ENCODE measurements around the gene PLTP.
"Not testable (repeated sequence)": the region's sequence is repeated elsewhere in the genome, so short reads cannot be mapped to it uniquely, and the experiment has no call there.

The PLTP gene

GRCh38 chr20:45913116-45913515 lies 1.2 kb upstream of the PLTP start:
- no peak for DNase-seq (ENCODE audit: insufficient read length)
- FAIRE-seq: no peak

GRCh38 chr20:45912344-45912682 lies 358 bp upstream of the PLTP start:
- FAIRE-seq (no peak), DNase-seq (ENCODE audit: insufficient read length) (no peak)
- no peak for TF ChIP-seq POLR2AphosphoS5 (IDR thresholded peaks at IDR 0.05; ENCODE audit: low read depth, low read length)
- no peak for TF ChIP-seq POLR2A (IDR thresholded peaks at IDR 0.05; ENCODE audit: low read depth, low read length)
- no peak for TF ChIP-seq TAF1 (IDR thresholded peaks at IDR 0.05; ENCODE audit: borderline replicate concordance, low read depth, low read length)

More at GRCh38 chr20:45913116-45913515, 1.2 kb upstream of the PLTP start:
- TF ChIP-seq TAF1 (IDR thresholded peaks at IDR 0.05; ENCODE audit: borderline replicate concordance, low read depth, low read length) (no peak), POLR2AphosphoS5 (IDR thresholded peaks at IDR 0.05; ENCODE audit: low read depth, low read length) (no peak), POLR2A (IDR thresholded peaks at IDR 0.05; ENCODE audit: low read depth, low read length) (no peak)

- FAIRE-seq (peak; percentile 89), DNase-seq (ENCODE audit: insufficient read length) (peak; percentile 95)
- peak; percentile 55; the same call in 1 of the 2 replicates for TF ChIP-seq POLR2A (IDR thresholded peaks at IDR 0.05; ENCODE audit: low read depth, low read length)
- peak; percentile 73; the same call in 1 of the 2 replicates for TF ChIP-seq TAF1 (IDR thresholded peaks at IDR 0.05; ENCODE audit: borderline replicate concordance, low read depth, low read length)
- TF ChIP-seq POLR2AphosphoS5 (IDR thresholded peaks at IDR 0.05; ENCODE audit: low read depth, low read length): peak; percentile 61
These were observed 1.1 kb downstream of the PLTP start for GRCh38 chr20:45910670-45911485.

- FAIRE-seq (no peak), DNase-seq (ENCODE audit: insufficient read length) (no peak)
- TF ChIP-seq TAF1 (IDR thresholded peaks at IDR 0.05; ENCODE audit: borderline replicate concordance, low read depth, low read length) (no peak), POLR2AphosphoS5 (IDR thresholded peaks at IDR 0.05; ENCODE audit: low read depth, low read length) (no peak), POLR2A (IDR thresholded peaks at IDR 0.05; ENCODE audit: low read depth, low read length) (no peak)
These were observed 1.9 kb downstream of the PLTP start for GRCh38 chr20:45909817-45910669.

- no peak for TF ChIP-seq POLR2A (IDR thresholded peaks at IDR 0.05; ENCODE audit: low read depth, low read length)
- no peak for TF ChIP-seq POLR2AphosphoS5 (IDR thresholded peaks at IDR 0.05; ENCODE audit: low read depth, low read length)
- TF ChIP-seq TAF1 (IDR thresholded peaks at IDR 0.05; ENCODE audit: borderline replicate concordance, low read depth, low read length): no peak
- DNase-seq (ENCODE audit: insufficient read length) (no peak), FAIRE-seq (no peak)
These were observed 2.6 kb downstream of the PLTP start for GRCh38 chr20:45909336-45909808.

- no peak for FAIRE-seq
- no peak for DNase-seq (ENCODE audit: insufficient read length)
- TF ChIP-seq TAF1 (IDR thresholded peaks at IDR 0.05; ENCODE audit: borderline replicate concordance, low read depth, low read length) (no peak), POLR2A (IDR thresholded peaks at IDR 0.05; ENCODE audit: low read depth, low read length) (no peak), POLR2AphosphoS5 (IDR thresholded peaks at IDR 0.05; ENCODE audit: low read depth, low read length) (no peak)
These were observed 3.9 kb downstream of the PLTP start for GRCh38 chr20:45908084-45908483.

GRCh38 chr20:45907219-45907948 lies 4.6 kb downstream of the PLTP start:
- DNase-seq (ENCODE audit: insufficient read length) (no peak), FAIRE-seq (no peak)
- TF ChIP-seq POLR2AphosphoS5 (IDR thresholded peaks at IDR 0.05; ENCODE audit: low read depth, low read length) (no peak), POLR2A (IDR thresholded peaks at IDR 0.05; ENCODE audit: low read depth, low read length) (no peak), TAF1 (IDR thresholded peaks at IDR 0.05; ENCODE audit: borderline replicate concordance, low read depth, low read length) (no peak)

- TF ChIP-seq POLR2A (IDR thresholded peaks at IDR 0.05; ENCODE audit: low read depth, low read length) (no peak), POLR2AphosphoS5 (IDR thresholded peaks at IDR 0.05; ENCODE audit: low read depth, low read length) (no peak), TAF1 (IDR thresholded peaks at IDR 0.05; ENCODE audit: borderline replicate concordance, low read depth, low read length) (no peak)
- no peak for DNase-seq (ENCODE audit: insufficient read length)
- FAIRE-seq: no peak
These were observed 6.4 kb downstream of the PLTP start for GRCh38 chr20:45905505-45906079.

- no peak for TF ChIP-seq POLR2AphosphoS5 (IDR thresholded peaks at IDR 0.05; ENCODE audit: low read depth, low read length)
- TF ChIP-seq POLR2A (IDR thresholded peaks at IDR 0.05; ENCODE audit: low read depth, low read length): no peak
- no peak for TF ChIP-seq TAF1 (IDR thresholded peaks at IDR 0.05; ENCODE audit: borderline replicate concordance, low read depth, low read length)
- FAIRE-seq (no peak), DNase-seq (ENCODE audit: insufficient read length) (no peak)
These were observed 7.1 kb downstream of the PLTP start for GRCh38 chr20:45904583-45905504.

- DNase-seq (ENCODE audit: insufficient read length) (no peak), FAIRE-seq (no peak)
- TF ChIP-seq POLR2A (IDR thresholded peaks at IDR 0.05; ENCODE audit: low read depth, low read length) (no peak), POLR2AphosphoS5 (IDR thresholded peaks at IDR 0.05; ENCODE audit: low read depth, low read length) (no peak), TAF1 (IDR thresholded peaks at IDR 0.05; ENCODE audit: borderline replicate concordance, low read depth, low read length) (no peak)
These were observed 9.7 kb downstream of the PLTP start for GRCh38 chr20:45902199-45902701.

GRCh38 chr20:45901332-45901731 lies 10.6 kb downstream of the PLTP start:
- DNase-seq (ENCODE audit: insufficient read length); FAIRE-seq: not testable (repeated sequence)
